HepG2 (cell line): ENCODE measurements around the gene VAMP2.

Source experiments
- ETV6 ChIP-seq: sonication (generic); formaldehyde crosslinking; conservative IDR thresholded peaks from 2 replicates; pipeline ENCODE4 v1.4.0; 2020; ENCODE audit warnings: missing genetic modification reagents
- NFE2 ChIP-seq: sonication (generic); formaldehyde crosslinking; IDR thresholded peaks from 2 replicates; pipeline ENCODE4 v1.4.0; 2020; ENCODE audit warnings: missing genetic modification reagents
- ZNF660 ChIP-seq: sonication (generic); formaldehyde crosslinking; IDR thresholded peaks from 2 replicates; pipeline ENCODE4 v1.5.1; 2020; ENCODE audit warnings: mild to moderate bottlenecking, low read depth, missing genetic modification reagents, borderline replicate concordance
- ZNF761 ChIP-seq: sonication (generic); formaldehyde crosslinking; conservative IDR thresholded peaks from 2 replicates; pipeline ENCODE4 v1.4.0; 2020; ENCODE audit warnings: mild to moderate bottlenecking, missing genetic modification reagents
- ZNF776 ChIP-seq: sonication (generic); formaldehyde crosslinking; IDR thresholded peaks from 2 replicates; pipeline ENCODE4 v1.4.0; 2020; ENCODE audit warnings: mild to moderate bottlenecking, missing genetic modification reagents
- TF ChIP-seq, protein P1 (sequence below): sonication (generic); formaldehyde crosslinking; IDR thresholded peaks from 2 replicates; pipeline ENCODE4 v1.8.0; 2023; ENCODE audit warnings: mild to moderate bottlenecking, missing genetic modification reagents
- TF ChIP-seq, protein P2 (sequence below): sonication (generic); formaldehyde crosslinking; conservative IDR thresholded peaks from 2 replicates; pipeline ENCODE4 v1.5.0; 2020; ENCODE audit warnings: missing genetic modification reagents

DNA sequence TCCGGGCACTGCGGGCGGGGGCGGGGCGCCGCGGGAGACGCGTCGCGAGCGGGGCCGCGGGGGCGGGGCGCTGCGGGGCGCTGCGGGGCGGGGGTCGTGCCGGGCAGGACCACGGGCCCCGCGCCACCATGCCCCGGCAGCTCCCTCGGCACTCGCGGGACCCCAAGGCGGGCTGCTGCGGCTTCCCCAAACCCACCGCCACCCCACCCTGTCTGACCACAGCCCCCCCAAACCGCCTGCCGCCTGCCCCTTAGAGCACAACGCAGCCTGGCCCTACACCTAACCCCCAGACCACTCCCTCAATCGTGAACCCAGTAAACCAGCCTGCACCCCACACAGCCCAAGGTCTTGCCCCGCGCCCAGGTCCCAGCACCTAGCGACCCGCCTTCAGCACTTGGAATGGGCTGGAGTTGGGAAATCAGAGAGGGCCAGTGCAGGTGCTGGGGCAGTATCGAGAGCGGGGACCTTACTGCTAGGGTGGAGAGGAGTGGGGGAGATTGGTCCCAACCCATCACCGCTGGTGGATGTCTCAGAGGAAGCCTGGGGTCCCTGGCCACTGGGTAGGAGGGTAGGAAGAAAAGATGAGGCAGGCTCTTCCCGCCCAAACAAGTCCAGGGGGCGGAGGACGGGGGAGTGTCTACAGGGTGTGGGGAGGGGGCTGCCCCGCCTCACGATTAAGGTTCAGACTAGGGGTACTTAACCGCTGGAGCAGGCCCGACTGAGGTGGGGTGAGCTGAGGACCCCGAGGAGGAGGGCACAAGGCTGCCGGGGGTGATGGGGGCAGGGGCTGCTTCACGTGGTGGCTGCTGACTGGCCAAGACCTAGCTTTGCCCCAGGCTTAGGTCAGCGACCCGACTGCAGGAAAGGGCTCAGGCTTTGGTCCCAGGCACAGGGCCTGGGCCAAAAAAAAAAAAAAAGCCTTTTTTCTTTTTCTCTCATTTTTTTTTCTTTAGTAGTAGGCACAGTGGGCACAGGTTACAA, 539 bp upstream of the VAMP2 start:
- TF ChIP-seq ZNF776 (CRISPR knock-in tag) (no peak), ZNF761 (CRISPR knock-in tag) (no peak), ZNF660 (CRISPR knock-in tag) (no peak), NFE2 (CRISPR knock-in tag) (no peak), ETV6 (CRISPR knock-in tag) (no peak)
- TF ChIP-seq, protein P1, sequence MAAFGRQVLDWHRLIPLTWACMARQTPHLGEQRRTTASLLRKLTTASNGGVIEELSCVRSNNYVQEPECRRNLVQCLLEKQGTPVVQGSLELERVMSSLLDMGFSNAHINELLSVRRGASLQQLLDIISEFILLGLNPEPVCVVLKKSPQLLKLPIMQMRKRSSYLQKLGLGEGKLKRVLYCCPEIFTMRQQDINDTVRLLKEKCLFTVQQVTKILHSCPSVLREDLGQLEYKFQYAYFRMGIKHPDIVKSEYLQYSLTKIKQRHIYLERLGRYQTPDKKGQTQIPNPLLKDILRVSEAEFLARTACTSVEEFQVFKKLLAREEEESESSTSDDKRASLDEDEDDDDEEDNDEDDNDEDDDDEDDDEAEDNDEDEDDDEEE, result no peak
- TF ChIP-seq, protein P2, sequence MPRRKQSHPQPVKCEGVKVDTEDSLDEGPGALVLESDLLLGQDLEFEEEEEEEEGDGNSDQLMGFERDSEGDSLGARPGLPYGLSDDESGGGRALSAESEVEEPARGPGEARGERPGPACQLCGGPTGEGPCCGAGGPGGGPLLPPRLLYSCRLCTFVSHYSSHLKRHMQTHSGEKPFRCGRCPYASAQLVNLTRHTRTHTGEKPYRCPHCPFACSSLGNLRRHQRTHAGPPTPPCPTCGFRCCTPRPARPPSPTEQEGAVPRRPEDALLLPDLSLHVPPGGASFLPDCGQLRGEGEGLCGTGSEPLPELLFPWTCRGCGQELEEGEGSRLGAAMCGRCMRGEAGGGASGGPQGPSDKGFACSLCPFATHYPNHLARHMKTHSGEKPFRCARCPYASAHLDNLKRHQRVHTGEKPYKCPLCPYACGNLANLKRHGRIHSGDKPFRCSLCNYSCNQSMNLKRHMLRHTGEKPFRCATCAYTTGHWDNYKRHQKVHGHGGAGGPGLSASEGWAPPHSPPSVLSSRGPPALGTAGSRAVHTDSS, result no peak
